Measurements from ENCODE around the gene IL1RAPL1. TPM values are rescaled to one million over a fixed set of nuclear protein-coding genes. Genes with fewer than 3 reads are reported as not detected.
A peak's percentile ranks its signal among the peaks of the same experiment; 100 is the strongest.

The IL1RAPL1 gene
- 4.0 TPM for total RNA-seq
- long read RNA-seq, partial matches to known transcripts = 0 of 1 reads
- long read RNA-seq, other reads (novel, unspliced or antisense) = 1 of 1 reads

GRCh38 chrX:28586981-28587551 lies at the start of gene IL1RAPL1:
IL1RAPL1 (plus strand) TSS chrX:28587446.
- intact Hi-C loops (cut with DNase I) = loop anchor here (5.0 to 10.0 kb wide), 2 partner anchors 488 to 505 kb away; no protein-coding TSS in a partner anchor
- ATAC-seq = peak; percentile 84
- DNase-seq (ENCODE audit: missing footprints) = no peak

- ATAC-seq (no peak), DNase-seq (ENCODE audit: missing footprints) (no peak)
- intact Hi-C loops (cut with DNase I) = no loop called here
Observed at GRCh38 chrX:28542791-28543190, 44.5 kb upstream of the IL1RAPL1 start.

- DNase-seq (ENCODE audit: missing footprints) (no peak), ATAC-seq (no peak)
- intact Hi-C loops (cut with DNase I) = no loop called here
Observed at GRCh38 chrX:28549838-28550237, 37.4 kb upstream of the IL1RAPL1 start.

GRCh38 chrX:28550331-28550872 lies 36.8 kb upstream of the IL1RAPL1 start:
- DNase-seq (ENCODE audit: missing footprints) = no peak
- ATAC-seq = no peak

GRCh38 chrX:28552322-28552721 lies 34.9 kb upstream of the IL1RAPL1 start:
- ATAC-seq = no peak
- intact Hi-C loops (cut with DNase I) = no loop called here
- no peak for DNase-seq (ENCODE audit: missing footprints)

More at GRCh38 chrX:28550331-28550872, 36.8 kb upstream of the IL1RAPL1 start:
- intact Hi-C loops (cut with DNase I) = no loop called here

- intact Hi-C loops (cut with DNase I) = no loop called here
- DNase-seq (ENCODE audit: missing footprints) (no peak), ATAC-seq (no peak)
Observed at GRCh38 chrX:28552882-28553829, 34.1 kb upstream of the IL1RAPL1 start.

- DNase-seq (ENCODE audit: missing footprints) (no peak), ATAC-seq (no peak)
- intact Hi-C loops (cut with DNase I) = no loop called here
Observed at GRCh38 chrX:28576117-28576516, 11.1 kb upstream of the IL1RAPL1 start.

- no peak for ATAC-seq
- intact Hi-C loops (cut with DNase I) = loop anchor here (10.0 kb wide), 1 partner anchor 493 kb away; no protein-coding TSS in a partner anchor
- no peak for DNase-seq (ENCODE audit: missing footprints)
Observed at GRCh38 chrX:28581522-28581921, 5.7 kb upstream of the IL1RAPL1 start.

GRCh38 chrX:28582511-28582910 lies 4.7 kb upstream of the IL1RAPL1 start:
- ATAC-seq (no peak), DNase-seq (ENCODE audit: missing footprints) (no peak)
- intact Hi-C loops (cut with DNase I) = loop anchor here (10.0 kb wide), 1 partner anchor 492 kb away; no protein-coding TSS in a partner anchor

GRCh38 chrX:28584025-28584424 lies 3.2 kb upstream of the IL1RAPL1 start:
- intact Hi-C loops (cut with DNase I) = loop anchor here (10.0 kb wide), 1 partner anchor 491 kb away; no protein-coding TSS in a partner anchor
- DNase-seq (ENCODE audit: missing footprints) (no peak), ATAC-seq (no peak)

GRCh38 chrX:28585767-28586166 lies 1.5 kb upstream of the IL1RAPL1 start:
- ATAC-seq (no peak), DNase-seq (ENCODE audit: missing footprints) (no peak)
- intact Hi-C loops (cut with DNase I) = loop anchor here (5.0 to 10.0 kb wide), 2 partner anchors 489 to 507 kb away; no protein-coding TSS in a partner anchor

- intact Hi-C loops (cut with DNase I) = loop anchor here (5.0 to 10.0 kb wide), 2 partner anchors 489 to 506 kb away; no protein-coding TSS in a partner anchor
- DNase-seq (ENCODE audit: missing footprints) = no peak
- ATAC-seq = peak; percentile 78
Observed at GRCh38 chrX:28586286-28586685, 960 bp upstream of the IL1RAPL1 start.

- no peak for DNase-seq (ENCODE audit: missing footprints)
- intact Hi-C loops (cut with DNase I) = loop anchor here (5.0 to 10.0 kb wide), 2 partner anchors 486 to 503 kb away; no protein-coding TSS in a partner anchor
- no peak for ATAC-seq
Observed at GRCh38 chrX:28589046-28589445, 1.8 kb downstream of the IL1RAPL1 start.

GRCh38 chrX:28590396-28590795 lies 3.1 kb downstream of the IL1RAPL1 start:
- intact Hi-C loops (cut with DNase I) = loop anchor here (2.0 kb wide), 1 partner anchor 260 kb away; no protein-coding TSS in a partner anchor
- DNase-seq (ENCODE audit: missing footprints) = no peak
- peak; percentile 53 for ATAC-seq

- ATAC-seq (no peak), DNase-seq (ENCODE audit: missing footprints) (no peak)
- intact Hi-C loops (cut with DNase I) = loop anchor here (2.0 kb wide), 1 partner anchor 259 kb away; no protein-coding TSS in a partner anchor
Observed at GRCh38 chrX:28591542-28591941, 4.3 kb downstream of the IL1RAPL1 start.

GRCh38 chrX:28595346-28595745 lies 8.1 kb downstream of the IL1RAPL1 start:
- ATAC-seq = no peak
- intact Hi-C loops (cut with DNase I) = no loop called here
- DNase-seq (ENCODE audit: missing footprints) = no peak

GRCh38 chrX:28599957-28600356 lies 12.7 kb downstream of the IL1RAPL1 start:
- ATAC-seq (no peak), DNase-seq (ENCODE audit: missing footprints) (no peak)
- intact Hi-C loops (cut with DNase I) = no loop called here

GRCh38 chrX:28609003-28609402 lies 21.8 kb downstream of the IL1RAPL1 start:
- ATAC-seq (no peak), DNase-seq (ENCODE audit: missing footprints) (no peak)
- intact Hi-C loops (cut with DNase I) = no loop called here
